ENCODE results near the gene YTHDF2.

GRCh38 chr1:28740118-28740517, 3.4 kb downstream of the YTHDF2 start:
- TF ChIP-seq ZNF426 (tag by site-specific recombination; IDR thresholded peaks at IDR 0.05), result no peak
- TF ChIP-seq PATZ1 (tag by site-specific recombination; IDR thresholded peaks at IDR 0.05), result no peak
- TF ChIP-seq ZFP3 (tag by site-specific recombination; IDR thresholded peaks at IDR 0.05; ENCODE audit: low read depth), result no peak
- no peak for TF ChIP-seq ZBTB7A (tag by site-specific recombination; IDR thresholded peaks at IDR 0.05; ENCODE audit: low read depth)
- no peak for TF ChIP-seq BCL11A (tag by site-specific recombination; IDR thresholded peaks at IDR 0.05; ENCODE audit: low read depth)
- TF ChIP-seq ZNF639 (tag by site-specific recombination; IDR thresholded peaks at IDR 0.05), result no peak
- TF ChIP-seq ZNF324 (tag by site-specific recombination; IDR thresholded peaks at IDR 0.05), result no peak
- TF ChIP-seq PRDM1 (tag by site-specific recombination; IDR thresholded peaks at IDR 0.05), result 0 out of 2 replicates have a peak, but pooled peaks have one; percentile 9
- TF ChIP-seq REST (tag by site-specific recombination; IDR thresholded peaks at IDR 0.05), result no peak
